ENCODE measurements around the gene P2RY14.

Gene P2RY14

DNA sequence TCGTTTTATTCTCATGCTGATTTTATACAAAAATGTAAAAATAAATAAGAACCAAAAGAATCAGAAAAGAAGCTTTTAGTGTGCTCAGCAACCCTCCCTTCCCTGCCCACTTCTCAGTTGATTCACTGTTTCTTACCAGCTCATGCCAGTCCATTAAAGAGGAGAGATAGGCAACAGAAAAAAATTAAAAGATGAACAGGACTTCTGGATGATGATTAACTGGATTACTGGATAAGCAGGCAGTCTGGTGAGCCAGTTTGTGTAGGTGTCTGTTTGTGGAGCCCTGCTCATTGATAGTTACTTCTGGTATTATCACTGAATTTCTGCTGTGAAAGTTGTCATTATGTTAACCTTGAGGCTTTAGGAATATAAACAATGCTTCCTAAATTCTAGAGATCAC lies 60.2 kb downstream of the P2RY14 start:
- Histone ChIP-seq H3K79me2 (ENCODE audit: insufficient read depth, low read length) (no peaks in the 10 kb centered on the region), H3K9ac (ENCODE audit: low read depth, low read length, poor library complexity, severe bottlenecking) (no peak overlapping the region), H3K36me3 (ENCODE audit: insufficient read depth, low read length) (peaks cover 30% of the 10 kb centered on the region; the same call in 1 of the 2 replicates), H3K4me3 (ENCODE audit: low read length, poor library complexity, severe bottlenecking) (no peak overlapping the region), H3K4me2 (ENCODE audit: low read depth, low read length, poor library complexity, severe bottlenecking) (no peak overlapping the region), H3K27me3 (ENCODE audit: insufficient read depth, low read length, poor library complexity, severe bottlenecking) (no peaks in the 10 kb centered on the region), H3K9me2 (replicated peaks; ENCODE audit: low read depth, low read length) (no peaks in the 10 kb centered on the region), H4K20me1 (ENCODE audit: insufficient read depth, low read length, poor library complexity, severe bottlenecking) (no peaks in the 10 kb centered on the region), H2AFZ (ENCODE audit: low read length) (no peak overlapping the region), H3K9me3 (ENCODE audit: insufficient read depth, low read depth, low read length) (no peaks in the 10 kb centered on the region; the same call in 1 of the 2 replicates), H3F3A (ENCODE audit: low read depth) (no peaks in the 10 kb centered on the region), H3K4me1 (ENCODE audit: insufficient read depth, low read length, poor library complexity, severe bottlenecking) (no peaks in the 10 kb centered on the region)
- TF ChIP-seq EZH2phosphoT487 (IDR thresholded peaks at IDR 0.05; ENCODE audit: borderline replicate concordance): no peak
- TF ChIP-seq, protein P1, sequence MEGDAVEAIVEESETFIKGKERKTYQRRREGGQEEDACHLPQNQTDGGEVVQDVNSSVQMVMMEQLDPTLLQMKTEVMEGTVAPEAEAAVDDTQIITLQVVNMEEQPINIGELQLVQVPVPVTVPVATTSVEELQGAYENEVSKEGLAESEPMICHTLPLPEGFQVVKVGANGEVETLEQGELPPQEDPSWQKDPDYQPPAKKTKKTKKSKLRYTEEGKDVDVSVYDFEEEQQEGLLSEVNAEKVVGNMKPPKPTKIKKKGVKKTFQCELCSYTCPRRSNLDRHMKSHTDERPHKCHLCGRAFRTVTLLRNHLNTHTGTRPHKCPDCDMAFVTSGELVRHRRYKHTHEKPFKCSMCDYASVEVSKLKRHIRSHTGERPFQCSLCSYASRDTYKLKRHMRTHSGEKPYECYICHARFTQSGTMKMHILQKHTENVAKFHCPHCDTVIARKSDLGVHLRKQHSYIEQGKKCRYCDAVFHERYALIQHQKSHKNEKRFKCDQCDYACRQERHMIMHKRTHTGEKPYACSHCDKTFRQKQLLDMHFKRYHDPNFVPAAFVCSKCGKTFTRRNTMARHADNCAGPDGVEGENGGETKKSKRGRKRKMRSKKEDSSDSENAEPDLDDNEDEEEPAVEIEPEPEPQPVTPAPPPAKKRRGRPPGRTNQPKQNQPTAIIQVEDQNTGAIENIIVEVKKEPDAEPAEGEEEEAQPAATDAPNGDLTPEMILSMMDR (conservative IDR thresholded peaks at IDR 0.05; ENCODE audit: low read length): no peak

DNA sequence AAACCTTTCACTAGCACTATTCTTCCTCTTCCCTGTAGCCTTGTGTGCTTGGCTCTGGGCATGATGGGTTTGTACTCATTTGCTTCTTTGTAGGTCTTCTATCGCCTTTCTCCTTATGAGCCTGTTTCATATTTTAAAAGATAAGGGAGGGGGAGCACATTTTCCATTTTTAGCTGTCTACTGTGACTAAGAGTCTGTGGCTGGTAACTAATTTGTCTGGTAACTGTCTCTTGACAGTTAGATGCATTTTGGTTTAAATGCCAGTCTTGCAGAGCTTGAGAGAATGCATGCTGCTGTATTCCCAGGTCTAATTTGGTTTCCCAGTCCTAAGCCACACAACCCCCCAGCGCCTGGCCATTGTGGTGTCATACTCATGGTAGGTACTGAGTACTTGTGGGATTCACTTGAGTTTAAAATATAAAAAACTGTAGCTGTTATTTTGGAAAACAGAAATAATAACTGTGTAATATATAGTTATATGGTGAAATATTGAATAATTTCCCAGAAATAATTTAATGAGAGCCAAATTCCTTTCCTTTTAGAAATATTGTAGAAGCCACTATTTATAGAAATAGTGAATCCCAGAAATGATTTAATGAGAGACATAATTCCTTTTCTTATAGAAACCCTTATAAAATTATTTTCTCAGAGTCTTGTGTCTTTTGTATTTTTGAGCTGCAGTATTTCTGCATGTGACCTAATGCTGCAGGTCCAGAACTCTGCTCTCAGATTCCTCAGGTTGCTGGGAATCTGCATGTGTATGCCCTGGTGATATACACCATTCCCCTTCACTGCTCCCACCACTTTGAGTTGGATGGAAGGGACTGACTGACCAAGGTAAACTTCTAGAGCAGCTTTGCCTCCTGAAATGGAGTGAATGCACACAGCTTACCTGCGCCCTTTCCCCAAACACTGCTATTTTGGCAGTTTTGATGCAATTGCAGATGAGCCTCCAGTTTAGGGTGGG lies 61.4 kb downstream of the P2RY14 start:
- TF ChIP-seq, protein P1 (conservative IDR thresholded peaks at IDR 0.05; ENCODE audit: low read length): no peak
- TF ChIP-seq EZH2phosphoT487 (IDR thresholded peaks at IDR 0.05; ENCODE audit: borderline replicate concordance): no peak
- H3K4me1 ChIP-seq (ENCODE audit: insufficient read depth, low read length, poor library complexity, severe bottlenecking): no peaks in the 10 kb centered on the region
- no peaks in the 10 kb centered on the region for H3F3A ChIP-seq (ENCODE audit: low read depth)
- no peak overlapping the region for H3K4me2 ChIP-seq (ENCODE audit: low read depth, low read length, poor library complexity, severe bottlenecking)
- H3K9me2 ChIP-seq (replicated peaks; ENCODE audit: low read depth, low read length): no peaks in the 10 kb centered on the region
- no peaks in the 10 kb centered on the region for H3K27me3 ChIP-seq (ENCODE audit: insufficient read depth, low read length, poor library complexity, severe bottlenecking)
- H4K20me1 ChIP-seq (ENCODE audit: insufficient read depth, low read length, poor library complexity, severe bottlenecking): no peaks in the 10 kb centered on the region
- no peak overlapping the region for H2AFZ ChIP-seq (ENCODE audit: low read length)
- H3K79me2 ChIP-seq (ENCODE audit: insufficient read depth, low read length): no peaks in the 10 kb centered on the region
- H3K4me3 ChIP-seq (ENCODE audit: low read length, poor library complexity, severe bottlenecking): no peak overlapping the region
- no peaks in the 10 kb centered on the region; the same call in 1 of the 2 replicates for H3K9me3 ChIP-seq (ENCODE audit: insufficient read depth, low read depth, low read length)
- no peak overlapping the region for H3K9ac ChIP-seq (ENCODE audit: low read depth, low read length, poor library complexity, severe bottlenecking)
- H3K36me3 ChIP-seq (ENCODE audit: insufficient read depth, low read length): peaks cover 25% of the 10 kb centered on the region; the same call in 1 of the 2 replicates

DNA sequence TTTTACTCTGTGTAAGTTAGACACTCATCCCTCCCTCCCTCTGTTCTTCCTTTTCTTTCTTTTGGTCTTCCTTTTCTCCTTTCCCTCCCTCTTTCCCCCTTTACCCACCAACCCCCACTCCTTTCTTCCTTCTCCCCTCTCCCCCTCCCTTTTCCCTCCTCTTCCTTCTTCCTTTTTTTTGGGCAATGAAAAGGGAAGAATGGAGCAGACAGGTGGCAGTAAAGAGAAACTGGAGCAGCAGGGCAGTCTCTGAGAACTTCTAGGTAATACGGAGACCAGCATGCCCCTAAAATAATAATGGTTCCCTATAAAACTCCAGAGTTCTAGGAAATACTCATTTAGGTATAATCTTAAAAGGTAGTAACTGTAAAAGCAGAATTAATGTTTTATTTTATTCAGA lies 63.9 kb downstream of the P2RY14 start:
- H3K9me2 ChIP-seq (replicated peaks; ENCODE audit: low read depth, low read length): no peaks in the 10 kb centered on the region
- no peak overlapping the region for H3K4me3 ChIP-seq (ENCODE audit: low read length, poor library complexity, severe bottlenecking)
- peaks cover 7% of the 10 kb centered on the region for H3K4me1 ChIP-seq (ENCODE audit: insufficient read depth, low read length, poor library complexity, severe bottlenecking)
- H4K20me1 ChIP-seq (ENCODE audit: insufficient read depth, low read length, poor library complexity, severe bottlenecking): no peaks in the 10 kb centered on the region
- H3F3A ChIP-seq (ENCODE audit: low read depth): no peaks in the 10 kb centered on the region
- TF ChIP-seq, protein P1 (conservative IDR thresholded peaks at IDR 0.05; ENCODE audit: low read length): no peak
- no peak for TF ChIP-seq EZH2phosphoT487 (IDR thresholded peaks at IDR 0.05; ENCODE audit: borderline replicate concordance)
- H3K27me3 ChIP-seq (ENCODE audit: insufficient read depth, low read length, poor library complexity, severe bottlenecking): no peaks in the 10 kb centered on the region
- no peak overlapping the region for H2AFZ ChIP-seq (ENCODE audit: low read length)
- no peaks in the 10 kb centered on the region for H3K9me3 ChIP-seq (ENCODE audit: insufficient read depth, low read depth, low read length)
- no peak overlapping the region for H3K4me2 ChIP-seq (ENCODE audit: low read depth, low read length, poor library complexity, severe bottlenecking)
- H3K36me3 ChIP-seq (ENCODE audit: insufficient read depth, low read length): peaks cover 5% of the 10 kb centered on the region; the same call in 1 of the 2 replicates
- H3K79me2 ChIP-seq (ENCODE audit: insufficient read depth, low read length): no peaks in the 10 kb centered on the region
- H3K9ac ChIP-seq (ENCODE audit: low read depth, low read length, poor library complexity, severe bottlenecking): no peak overlapping the region

Measured in Loucy (cell line).